HCT116 (cell line): Measurements from ENCODE around the gene PCBP3. TPM values are rescaled to one million over a fixed set of nuclear protein-coding genes. Genes with fewer than 3 reads are reported as not detected.

ENCODE experiments used
- ATAC-seq: fragments of 200-7000 bp; cut with Tn5 transposase; 2 replicates; pipeline ENCODE4 v1.9.1; 2020; ENCODE audit warnings: mild to moderate bottlenecking, moderate library complexity
- BruUV-seq: library from RNA; stranded (reverse); fragments of 400-500 nt; replicated peaks from 2 replicates; lab custom pipeline; 2021; lab: Mats Ljungman, UMichigan
- CTCF ChIA-PET: fragments of 300-600 bp; sonication (Branson Sonifier 250); formaldehyde crosslinking; loops from one replicate; lab custom pipeline; 2021; ENCODE audit warnings: antibody characterized with exemption; lab: Charles Lee
- POLR2A ChIA-PET: fragments of 300-600, 350-600 bp; sonication (Branson Sonifier 250); formaldehyde crosslinking; loops from one replicate; lab custom pipeline; 2021; ENCODE audit warnings: antibody characterized with exemption; lab: Charles Lee
- RAD21 ChIA-PET, 2 experiments: fragments of 300-600 bp; sonication (Branson Sonifier 250); formaldehyde crosslinking; loops; one replicate each; lab custom pipeline; 2023; ENCODE audit warnings: low total read pairs in 2 of 2; ENCODE audit not compliant: uncharacterized antibody in 2 of 2, unreplicated experiment in 2 of 2, low non-redundant PET in 1 of 2; lab: Charles Lee
- DNase-seq: peaks from one replicate; pipeline ENCODE4 v3.0.0-alpha.2; 2010; ENCODE audit warnings: low read depth, low spot score
- H2AFZ ChIP-seq: fragments of 200-600 bp; shearing (Covaris generic), sonication (generic); 2 replicates; pipeline ENCODE4 v1.6.1; 2017; ENCODE audit warnings: low read depth, mixed run types, mixed read lengths, antibody characterized with exemption, low read length; ENCODE audit not compliant: poor library complexity, severe bottlenecking
- H3K27ac ChIP-seq: 2 replicates; pipeline ENCODE4 v1.5.1; 2012; ENCODE audit warnings: low read depth, low read length
- H3K27me3 ChIP-seq: fragments of 200-600 bp; sonication (generic); 2 replicates; pipeline ENCODE4 v1.6.1; 2016; ENCODE audit warnings: mixed run types, low read length, mixed read lengths; ENCODE audit not compliant: insufficient read depth
- H3K36me3 ChIP-seq, 2 experiments: fragments of 200-500 bp in 1 of 2; fragments of 200-600 bp in 1 of 2; sonication (Bioruptor generic) in 1 of 2; sonication (generic) in 1 of 2; 2 replicates each; pipeline versions ENCODE4 v1.5.1 to v1.6.1; 2014 to 2016; ENCODE audit warnings: low read length in 2 of 2, inconsistent platforms in 1 of 2, mixed read lengths in 1 of 2, mixed run types in 1 of 2; ENCODE audit not compliant: insufficient read depth in 2 of 2, control insufficient read depth in 1 of 2
- H3K4me1 ChIP-seq, 2 experiments: fragments of 200-600 bp in 1 of 2; sonication (generic) in 1 of 2; 2 replicates each; pipeline versions ENCODE4 v1.5.1 to v1.6.1; 2012 to 2017; ENCODE audit warnings: low read length in 2 of 2, inconsistent platforms in 1 of 2, mild to moderate bottlenecking in 1 of 2, mixed read lengths in 1 of 2, mixed run types in 1 of 2, moderate library complexity in 1 of 2; ENCODE audit not compliant: insufficient read depth in 2 of 2, control insufficient read depth in 1 of 2
- H3K4me2 ChIP-seq: fragments of 200-600 bp; sonication (generic); 2 replicates; pipeline ENCODE4 v1.6.1; 2017; ENCODE audit warnings: mixed run types, low read length, mixed read lengths
- H3K4me3 ChIP-seq, 2 experiments: fragments of 200-600 bp in 1 of 2; sonication (generic) in 1 of 2; replicated peaks in 1 of 2; 2 replicates each; pipeline ENCODE4 v1.5.1; 2011 to 2016; ENCODE audit warnings: low read length in 2 of 2, control low read depth in 1 of 2, low read depth in 1 of 2, mild to moderate bottlenecking in 1 of 2, mixed read lengths in 1 of 2, mixed run types in 1 of 2
- H3K79me2 ChIP-seq: fragments of 200-600 bp; sonication (generic); 2 replicates; pipeline ENCODE4 v1.6.1; 2017; ENCODE audit warnings: mild to moderate bottlenecking, mixed run types, low read length, moderate library complexity, mixed read lengths; ENCODE audit not compliant: insufficient read depth
- H3K9ac ChIP-seq: fragments of 200-600 bp; sonication (generic); 2 replicates; pipeline ENCODE4 v1.6.1; 2016; ENCODE audit warnings: low read length, mixed read lengths
- H3K9me2 ChIP-seq: fragments of 200-600 bp; sonication (generic), shearing (Covaris generic); 2 replicates; pipeline ENCODE4 v1.6.1; 2017; ENCODE audit warnings: mixed run types, mild to moderate bottlenecking, moderate library complexity; ENCODE audit not compliant: insufficient read depth
- H3K9me3 ChIP-seq, 2 experiments: fragments of 200-500 bp in 1 of 2; fragments of 200-600 bp in 1 of 2; sonication (Bioruptor generic) in 1 of 2; sonication (generic) in 1 of 2; 2 replicates each; pipeline ENCODE4 v1.6.1; 2014 to 2017; ENCODE audit warnings: low read length in 2 of 2, mixed read lengths in 2 of 2, inconsistent platforms in 1 of 2, low read depth in 1 of 2, mild to moderate bottlenecking in 1 of 2, mixed run types in 1 of 2, moderate library complexity in 1 of 2; ENCODE audit not compliant: control insufficient read depth in 1 of 2, insufficient read depth in 1 of 2
- H4K20me1 ChIP-seq: fragments of 200-600 bp; sonication (generic), shearing (Covaris generic); 2 replicates; pipeline ENCODE4 v1.6.1; 2017; ENCODE audit warnings: mixed run types, mild to moderate bottlenecking, moderate library complexity; ENCODE audit not compliant: insufficient read depth
- CBX3 ChIP-seq: IDR thresholded peaks from 2 replicates; pipeline ENCODE4 v1.6.1; 2012; ENCODE audit warnings: low read depth
- EZH2 ChIP-seq: fragments of 200-600 bp; sonication (generic); IDR thresholded peaks from 2 replicates; pipeline ENCODE4 v1.6.1; 2017; ENCODE audit warnings: antibody characterized with exemption, mixed run types
- EZH2phosphoT487 ChIP-seq: fragments of 200-600 bp; IDR thresholded peaks from 2 replicates; pipeline ENCODE4 v1.6.1; 2018; ENCODE audit warnings: antibody characterized with exemption, borderline replicate concordance
- JUND ChIP-seq: IDR thresholded peaks from 2 replicates; pipeline ENCODE4 v1.6.1; 2012
- SP1 ChIP-seq: IDR thresholded peaks from 2 replicates; pipeline ENCODE4 v1.6.1; 2012; ENCODE audit warnings: low read depth
- ZFX ChIP-seq: fragments of 450-650 bp; IDR thresholded peaks from 2 replicates; pipeline ENCODE4 v1.6.1; 2017
- ZNF274 ChIP-seq: fragments of 200-500 bp; sonication (Bioruptor generic); IDR thresholded peaks from 2 replicates; pipeline ENCODE4 v1.6.1; 2014; ENCODE audit warnings: mild to moderate bottlenecking, low read depth, low read length, inconsistent platforms
- intact Hi-C: fragments of 100-400 bp; cut with micrococcal nuclease; formaldehyde crosslinking; loops from 2 replicates; pipeline ENCODE4 v1.10.0; 2022
- total RNA-seq: library from RNA; stranded (reverse); gene quantifications from one replicate; pipeline ENCODE4 v1.2.1, GENCODE V29; 2021; ENCODE audit not compliant: unreplicated experiment
- TF ChIP-seq, protein P1 (sequence below): IDR thresholded peaks from 2 replicates; pipeline ENCODE4 v1.6.1; 2012
- TF ChIP-seq, protein P2 (sequence below), 3 experiments: fragments of 200-600 bp in 1 of 3; sonication (generic) in 1 of 3; IDR thresholded peaks in 2 of 3; conservative IDR thresholded peaks in 1 of 3; 2 replicates each; pipeline ENCODE4 v1.5.1; 2012 to 2017; ENCODE audit warnings: low read depth in 2 of 3, low read length in 2 of 3, antibody characterized with exemption in 1 of 3, borderline replicate concordance in 1 of 3, control low read depth in 1 of 3, mild to moderate bottlenecking in 1 of 3, mixed read lengths in 1 of 3, mixed run types in 1 of 3, moderate library complexity in 1 of 3; ENCODE audit not compliant: insufficient read depth in 1 of 3

PCBP3 gene
- total RNA-seq, 1 experiment from 2014 or later = 3.1 TPM

DNA sequence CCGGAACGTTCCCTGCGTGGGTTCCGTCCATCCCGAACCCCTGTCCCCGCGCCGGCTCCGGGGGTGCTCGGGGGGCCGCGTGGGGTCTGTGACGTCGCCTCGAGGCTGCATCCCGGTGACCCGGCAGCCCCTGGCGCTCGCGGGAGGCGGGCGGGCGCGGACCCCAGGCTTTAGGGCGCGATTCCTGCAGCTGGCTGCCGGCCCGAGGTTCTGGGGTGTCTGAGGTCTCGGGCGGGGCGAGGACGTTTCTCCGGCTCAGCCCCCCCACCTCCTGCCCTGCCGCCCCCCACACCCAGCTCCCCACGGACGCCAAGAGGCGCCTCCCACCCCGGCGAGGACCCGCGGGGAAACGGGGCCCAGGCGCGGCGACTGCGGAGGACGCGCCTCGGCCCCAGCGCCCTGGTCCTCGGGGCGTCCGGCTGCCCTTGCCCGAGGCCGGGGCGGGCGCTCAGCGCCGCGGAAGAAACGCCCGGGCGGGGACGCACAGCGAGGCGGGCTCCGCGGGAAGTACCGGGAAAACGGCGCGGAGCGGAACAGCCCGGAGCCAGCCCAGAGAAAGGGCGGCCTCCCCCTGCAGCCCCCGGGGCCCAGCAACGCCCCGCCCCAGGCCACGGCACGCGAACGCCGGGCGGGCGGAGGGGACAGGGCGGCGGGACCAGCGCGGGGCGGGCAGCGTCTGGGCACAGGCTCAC lies 1.3 kb upstream of the PCBP3 start:
- no peak overlapping the region for H2AFZ ChIP-seq
- H3K4me1 ChIP-seq = no peaks in the 10 kb centered on the region
- no peaks in the 10 kb centered on the region for H3K79me2 ChIP-seq
- H4K20me1 ChIP-seq = no peaks in the 10 kb centered on the region
- DNase-seq (no peak), ATAC-seq (no peak)
- H3K4me2 ChIP-seq = no peak overlapping the region
- no peak overlapping the region for H3K27ac ChIP-seq
- ChIA-PET RAD21 (no interaction called here), CTCF (no interaction called here), POLR2A (no interaction called here)
- no peak overlapping the region for H3K9ac ChIP-seq
- no peaks in the 10 kb centered on the region for H3K36me3 ChIP-seq
- peaks cover 5% of the 10 kb centered on the region; the same call in 1 of the 2 replicates for H3K27me3 ChIP-seq
- H3K9me3 ChIP-seq = no peaks in the 10 kb centered on the region
- H3K4me3 ChIP-seq = no peak overlapping the region
- intact Hi-C loops = loop anchor here (5.0 kb wide), 1 partner anchor 90 kb away; no protein-coding TSS in a partner anchor
- no peaks in the 10 kb centered on the region for H3K9me2 ChIP-seq
- BruUV-seq = no TSS peak
- TF ChIP-seq ZFX (no peak), ZNF274 (no peak), CBX3 (no peak), JUND (no peak), EZH2phosphoT487 (no peak), SP1 (no peak), EZH2 (no peak)
- TF ChIP-seq, protein P1, sequence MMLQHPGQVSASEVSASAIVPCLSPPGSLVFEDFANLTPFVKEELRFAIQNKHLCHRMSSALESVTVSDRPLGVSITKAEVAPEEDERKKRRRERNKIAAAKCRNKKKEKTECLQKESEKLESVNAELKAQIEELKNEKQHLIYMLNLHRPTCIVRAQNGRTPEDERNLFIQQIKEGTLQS = no peak
- TF ChIP-seq, protein P2, sequence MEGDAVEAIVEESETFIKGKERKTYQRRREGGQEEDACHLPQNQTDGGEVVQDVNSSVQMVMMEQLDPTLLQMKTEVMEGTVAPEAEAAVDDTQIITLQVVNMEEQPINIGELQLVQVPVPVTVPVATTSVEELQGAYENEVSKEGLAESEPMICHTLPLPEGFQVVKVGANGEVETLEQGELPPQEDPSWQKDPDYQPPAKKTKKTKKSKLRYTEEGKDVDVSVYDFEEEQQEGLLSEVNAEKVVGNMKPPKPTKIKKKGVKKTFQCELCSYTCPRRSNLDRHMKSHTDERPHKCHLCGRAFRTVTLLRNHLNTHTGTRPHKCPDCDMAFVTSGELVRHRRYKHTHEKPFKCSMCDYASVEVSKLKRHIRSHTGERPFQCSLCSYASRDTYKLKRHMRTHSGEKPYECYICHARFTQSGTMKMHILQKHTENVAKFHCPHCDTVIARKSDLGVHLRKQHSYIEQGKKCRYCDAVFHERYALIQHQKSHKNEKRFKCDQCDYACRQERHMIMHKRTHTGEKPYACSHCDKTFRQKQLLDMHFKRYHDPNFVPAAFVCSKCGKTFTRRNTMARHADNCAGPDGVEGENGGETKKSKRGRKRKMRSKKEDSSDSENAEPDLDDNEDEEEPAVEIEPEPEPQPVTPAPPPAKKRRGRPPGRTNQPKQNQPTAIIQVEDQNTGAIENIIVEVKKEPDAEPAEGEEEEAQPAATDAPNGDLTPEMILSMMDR (IDR thresholded peaks at IDR 0.05 in 2 of 3, conservative IDR thresholded peaks at IDR 0.05 in 1 of 3; ENCODE audit: borderline replicate concordance in 1 of 3, insufficient read depth in 1 of 3, low read depth in 2 of 3, low read length in 2 of 3) = no peak
